ENCODE results near the gene ABCC2.
"Not testable (repeated sequence)": the region's sequence is repeated elsewhere in the genome, so short reads cannot be mapped to it uniquely, and the experiment has no call there.

Gene ABCC2

GRCh38 chr10:99895066-99895465, 112.6 kb downstream of the ABCC2 start:
- not testable (repeated sequence) for DNase-seq (ENCODE audit: low read depth, low spot score)

- no peak for DNase-seq (ENCODE audit: low read depth, low spot score)
These were observed 113.4 kb downstream of the ABCC2 start for GRCh38 chr10:99895867-99896266.

Measured in activated naive CD8-positive, alpha-beta T cell treated with anti-CD3 and anti-CD28 coated beads, Interleukin-2, amount 50 U/mL, for 16 hours (primary cell).